B cell (primary cell): Measurements from ENCODE around the gene ANK2. TPM values are rescaled to one million over a fixed set of nuclear protein-coding genes. Genes with fewer than 3 reads are reported as not detected.

Experiments
- ATAC-seq: fragments of 200-7000 bp; cut with Tn5 transposase; one replicate; pipeline ENCODE4 v1.10.0; 2021; ENCODE audit warnings: low read depth, mild to moderate bottlenecking, moderate number of reproducible peaks, moderate library complexity
- CTCF ChIA-PET: fragments of 350-600 bp; sonication (Branson Sonifier 250); formaldehyde crosslinking; loops from one replicate; lab custom pipeline; 2021; ENCODE audit warnings: antibody characterized with exemption, inconsistent platforms; lab: Charles Lee
- POLR2A ChIA-PET: fragments of 350-600 bp; sonication (Branson Sonifier 250); formaldehyde crosslinking; loops from one replicate; lab custom pipeline; 2021; ENCODE audit warnings: antibody characterized with exemption; lab: Charles Lee
- DNase-seq: peaks from one replicate; pipeline ENCODE4 v3.0.0; 2013
- H2AFZ ChIP-seq: 2 replicates; pipeline ENCODE4 v1.6.1; 2012; ENCODE audit warnings: mild to moderate bottlenecking, low read depth, low read length; ENCODE audit not compliant: insufficient read depth, poor library complexity, severe bottlenecking
- H3K27ac ChIP-seq, 2 donors: 1 replicate in 1 of 2; 2 replicates in 1 of 2; pipeline ENCODE4 v1.5.1; 2012 to 2013; ENCODE audit warnings: low read length in 2 of 2, mild to moderate bottlenecking in 2 of 2, moderate library complexity in 1 of 2
- H3K27me3 ChIP-seq, 4 experiments: fragments of 200-600 bp in 1 of 4; sonication (generic) in 1 of 4; replicated peaks in 1 of 4; 1 replicate in 2 of 4; 2 replicates in 2 of 4; pipeline versions ENCODE4 v1.6.1 to v1.7.0; 2013 to 2016; ENCODE audit warnings: low read length in 3 of 4, mild to moderate bottlenecking in 2 of 4, mixed read lengths in 1 of 4, moderate library complexity in 1 of 4; ENCODE audit not compliant: insufficient read depth in 4 of 4, control insufficient read depth in 3 of 4; ENCODE audit errors: control extremely low read depth in 1 of 4
- H3K36me3 ChIP-seq, 2 experiments: replicated peaks in 1 of 2; 1 replicate in 1 of 2; 2 replicates in 1 of 2; pipeline versions ENCODE4 v1.6.1 to v1.7.1; 2013; ENCODE audit warnings: low read length in 1 of 2; ENCODE audit not compliant: insufficient read depth in 2 of 2, control insufficient read depth in 1 of 2; ENCODE audit errors: control extremely low read depth in 1 of 2, extremely low read depth in 1 of 2
- H3K4me1 ChIP-seq, 2 donors: fragments of 200-600 bp in 1 of 2; sonication (generic) in 1 of 2; 1 replicate in 1 of 2; 2 replicates in 1 of 2; pipeline versions ENCODE4 v1.5.1 to v1.6.1; 2013 to 2017; ENCODE audit warnings: low read length in 2 of 2; ENCODE audit not compliant: control insufficient read depth in 2 of 2, insufficient read depth in 2 of 2
- H3K4me2 ChIP-seq: replicated peaks from 2 replicates; pipeline ENCODE3; 2012; ENCODE audit warnings: mild to moderate bottlenecking, low read depth, low read length; ENCODE audit not compliant: poor library complexity, severe bottlenecking
- H3K4me3 ChIP-seq, 5 experiments: fragments of 200-600 bp in 1 of 5; sonication (generic) in 1 of 5; 1 replicate in 3 of 5; 2 replicates in 2 of 5; pipeline versions ENCODE4 v1.5.1 to v1.7.0; 2011 to 2016; ENCODE audit warnings: low read length in 4 of 5, mild to moderate bottlenecking in 4 of 5, low read depth in 2 of 5, control low read depth in 1 of 5, moderate library complexity in 1 of 5; ENCODE audit not compliant: insufficient read depth in 1 of 5; ENCODE audit errors: control extremely low read depth in 1 of 5, extremely low read depth in 1 of 5
- H3K79me2 ChIP-seq: fragments of 200-600 bp; sonication (generic); one replicate; pipeline ENCODE4 v1.6.0; 2016; ENCODE audit warnings: low read length; ENCODE audit not compliant: control insufficient read depth, insufficient read depth
- H3K9ac ChIP-seq: fragments of 200-600 bp; sonication (generic); 2 replicates; pipeline ENCODE4 v1.6.1; 2017; ENCODE audit warnings: mild to moderate bottlenecking, low read length, moderate library complexity
- H3K9me3 ChIP-seq, 3 donors: one replicate each; pipeline versions ENCODE4 v1.6.1 to v1.7.1; 2013; ENCODE audit warnings: low read length in 2 of 3; ENCODE audit not compliant: control insufficient read depth in 2 of 3, insufficient read depth in 1 of 3; ENCODE audit errors: control extremely low read depth in 1 of 3
- H4K20me1 ChIP-seq: 2 replicates; pipeline ENCODE4 v1.6.0; 2012; ENCODE audit warnings: mild to moderate bottlenecking, low read length; ENCODE audit not compliant: insufficient read depth, control insufficient read depth, poor library complexity, severe bottlenecking
- H3K27ac Mint-ChIP-seq: one replicate; pipeline ENCODE4 v1.8.0; 2021; ENCODE audit warnings: mixed read lengths
- H3K27me3 Mint-ChIP-seq: one replicate; pipeline ENCODE4 v1.8.0; 2021; ENCODE audit warnings: mixed read lengths
- H3K4me1 Mint-ChIP-seq: one replicate; pipeline ENCODE4 v1.8.0; 2021; ENCODE audit warnings: mixed read lengths
- H3K4me3 Mint-ChIP-seq: one replicate; pipeline ENCODE4 v1.8.0; 2021; ENCODE audit warnings: mixed read lengths
- H3K9me3 Mint-ChIP-seq: one replicate; pipeline ENCODE4 v1.8.0; 2022; ENCODE audit warnings: mixed read lengths; ENCODE audit not compliant: insufficient read depth
- EZH2 ChIP-seq: IDR thresholded peaks from 2 replicates; pipeline ENCODE4 v1.6.1; 2012; ENCODE audit warnings: borderline replicate concordance, low read depth, mild to moderate bottlenecking, moderate library complexity, low read length; ENCODE audit not compliant: insufficient read depth, poor library complexity, severe bottlenecking
- WGBS: methylation state at CpG from one replicate; pipeline ENCODE4 v1.1.5; 2013; ENCODE audit warnings: missing lambda C conversion rate; ENCODE audit not compliant: insufficient coverage; 5-methylcytosine and 5-hydroxymethylcytosine counted together
- intact Hi-C: fragments of 100-400 bp; cut with micrococcal nuclease; formaldehyde crosslinking; loops from one replicate; pipeline ENCODE4 v1.10.0; 2022
- polyA plus RNA-seq: library from polyadenylated mRNA; depleted of rRNA; stranded (reverse); fragments of >200 nt; gene quantifications from 2 replicates; pipeline ENCODE4 v1.2.3, GENCODE V29; 2012
- total RNA-seq, 2 donors: library from RNA; stranded (reverse); fragments of 120-200 nt in 1 of 2; gene quantifications; 1 replicate in 1 of 2; 2 replicates in 1 of 2; pipeline versions ENCODE4 v1.2.3 to v1.2.4, GENCODE V29; 2013 to 2022
- TF ChIP-seq, protein P1 (sequence below): fragments of 200-600 bp; IDR thresholded peaks from one replicate; pipeline ENCODE4 v1.8.0; 2022; ENCODE audit warnings: antibody characterized with exemption, mild to moderate bottlenecking

ANK2 gene
- total and polyA plus RNA-seq, 2 donors (not counting 1 experiment from before 2014, with no cell fraction given) = 0.16 to 3.6 TPM

DNA sequence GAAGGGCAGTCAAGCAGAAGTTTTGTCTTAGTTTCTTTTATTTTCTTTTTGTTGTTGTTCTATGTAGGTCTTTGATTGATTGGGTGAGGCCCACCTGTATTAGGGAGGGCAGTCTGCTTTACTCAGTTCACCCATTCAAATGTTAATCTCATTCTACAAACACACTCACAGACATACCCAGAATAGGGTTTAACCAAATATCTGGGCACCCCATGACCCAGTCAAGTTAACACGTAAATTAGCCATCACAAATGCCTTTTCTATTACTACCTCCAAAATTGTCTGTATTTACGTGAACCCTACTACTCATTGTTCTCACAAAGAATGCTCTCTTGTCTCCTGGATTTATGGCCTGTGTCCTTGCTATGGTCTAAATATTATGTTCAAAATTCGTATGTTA is 339.7 kb downstream of the ANK2 start:
- 100% methylated on average over 1 of the region's 3 CpGs for WGBS
- Histone ChIP-seq H3K4me3 (no peak overlapping the region), H3K79me2 (no peaks in the 10 kb centered on the region), H4K20me1 (no peaks in the 10 kb centered on the region), H3K27me3 (peaks cover 0 to 2% (median 0%) of the 10 kb centered on the region in 4 experiments), H3K4me2 (no peak overlapping the region), H3K36me3 (no peaks in the 10 kb centered on the region), H3K27ac (no peak overlapping the region), H3K4me1 (no peaks in the 10 kb centered on the region), H3K9me3 (no peaks in the 10 kb centered on the region), H2AFZ (no peak overlapping the region), H3K9ac (no peak overlapping the region)
- ChIA-PET POLR2A (no interaction called here), CTCF (no interaction called here)
- H3K27ac Mint-ChIP-seq = no peak overlapping the region
- ATAC-seq (no peak), DNase-seq (no peak)
- no peaks in the 10 kb centered on the region for H3K9me3 Mint-ChIP-seq
- intact Hi-C loops = no loop called here
- H3K4me1 Mint-ChIP-seq = no peaks in the 10 kb centered on the region
- TF ChIP-seq, protein P1, sequence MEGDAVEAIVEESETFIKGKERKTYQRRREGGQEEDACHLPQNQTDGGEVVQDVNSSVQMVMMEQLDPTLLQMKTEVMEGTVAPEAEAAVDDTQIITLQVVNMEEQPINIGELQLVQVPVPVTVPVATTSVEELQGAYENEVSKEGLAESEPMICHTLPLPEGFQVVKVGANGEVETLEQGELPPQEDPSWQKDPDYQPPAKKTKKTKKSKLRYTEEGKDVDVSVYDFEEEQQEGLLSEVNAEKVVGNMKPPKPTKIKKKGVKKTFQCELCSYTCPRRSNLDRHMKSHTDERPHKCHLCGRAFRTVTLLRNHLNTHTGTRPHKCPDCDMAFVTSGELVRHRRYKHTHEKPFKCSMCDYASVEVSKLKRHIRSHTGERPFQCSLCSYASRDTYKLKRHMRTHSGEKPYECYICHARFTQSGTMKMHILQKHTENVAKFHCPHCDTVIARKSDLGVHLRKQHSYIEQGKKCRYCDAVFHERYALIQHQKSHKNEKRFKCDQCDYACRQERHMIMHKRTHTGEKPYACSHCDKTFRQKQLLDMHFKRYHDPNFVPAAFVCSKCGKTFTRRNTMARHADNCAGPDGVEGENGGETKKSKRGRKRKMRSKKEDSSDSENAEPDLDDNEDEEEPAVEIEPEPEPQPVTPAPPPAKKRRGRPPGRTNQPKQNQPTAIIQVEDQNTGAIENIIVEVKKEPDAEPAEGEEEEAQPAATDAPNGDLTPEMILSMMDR = no peak
- TF ChIP-seq EZH2 = no peak
- no peak overlapping the region for H3K4me3 Mint-ChIP-seq
- H3K27me3 Mint-ChIP-seq = no peaks in the 10 kb centered on the region

DNA sequence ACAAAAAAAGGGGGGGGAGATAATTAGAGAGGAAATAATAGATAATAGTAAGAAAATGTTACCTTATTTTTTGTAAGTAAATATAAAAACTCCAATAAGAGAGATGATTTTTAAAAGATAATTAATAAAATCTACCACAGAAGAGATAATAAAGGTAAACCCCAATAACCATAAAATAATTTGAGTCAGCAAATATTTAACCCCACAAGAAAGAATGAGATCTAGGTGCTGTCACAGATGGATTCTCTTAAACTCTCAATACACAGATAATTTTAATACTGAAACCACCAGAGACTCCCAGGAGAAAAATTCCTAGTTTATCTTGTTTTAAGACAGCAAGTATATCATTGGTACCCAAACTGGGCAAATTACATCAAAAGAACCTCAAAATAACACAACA is 341.4 kb downstream of the ANK2 start:
- H3K4me3 ChIP-seq = no peak overlapping the region
- H4K20me1 ChIP-seq = no peaks in the 10 kb centered on the region
- no peaks in the 10 kb centered on the region for H3K9me3 ChIP-seq
- intact Hi-C loops = loop anchor here (10.0 kb wide), 1 partner anchor 1414 kb away; no protein-coding TSS in a partner anchor
- no peaks in the 10 kb centered on the region for H3K4me1 ChIP-seq
- no peak overlapping the region for H3K9ac ChIP-seq
- Mint-ChIP-seq H3K27me3 (no peaks in the 10 kb centered on the region), H3K27ac (no peak overlapping the region), H3K4me1 (peaks cover 2% of the 10 kb centered on the region), H3K4me3 (no peak overlapping the region), H3K9me3 (no peaks in the 10 kb centered on the region)
- no peak overlapping the region for H3K4me2 ChIP-seq
- TF ChIP-seq EZH2 = no peak
- TF ChIP-seq, protein P1 = no peak
- no peak overlapping the region for H2AFZ ChIP-seq
- no peak overlapping the region for H3K27ac ChIP-seq
- no peaks in the 10 kb centered on the region for H3K79me2 ChIP-seq
- DNase-seq (no peak), ATAC-seq (no peak)
- CTCF ChIA-PET = interaction anchor here (1.1 kb wide), 1 partner anchor 998 kb away, joined by 3 read pairs; no protein-coding TSS in a partner anchor
- H3K27me3 ChIP-seq = peaks cover 0 to 2% (median 0%) of the 10 kb centered on the region in 4 experiments
- POLR2A ChIA-PET = no interaction called here
- H3K36me3 ChIP-seq = no peaks in the 10 kb centered on the region
